ENCODE measurements around the gene ZNF804A. TPM values are rescaled to one million over a fixed set of nuclear protein-coding genes. Genes with fewer than 3 reads are reported as not detected.

ZNF804A gene
- total RNA-seq, 1 donor from 2014 or later, result 0.32 TPM

GRCh38 chr2:184558713-184559464 lies 39.4 kb upstream of the ZNF804A start:
- no peaks in the 10 kb centered on the region for H3K9me3 ChIP-seq (ENCODE audit: insufficient read depth, low read depth, low read length)
- no peaks in the 10 kb centered on the region for H4K20me1 ChIP-seq (ENCODE audit: insufficient read depth, low read length)
- Mint-ChIP-seq H3K4me1 (ENCODE audit: low read depth, unreplicated experiment) (no peaks in the 10 kb centered on the region), H3K4me3 (ENCODE audit: unreplicated experiment) (no peak overlapping the region), H3K27ac (ENCODE audit: unreplicated experiment) (no peak overlapping the region), H3K36me3 (ENCODE audit: low read depth, unreplicated experiment) (no peaks in the 10 kb centered on the region), H3K27me3 (ENCODE audit: low read depth, unreplicated experiment) (no peaks in the 10 kb centered on the region), H3K9me3 (ENCODE audit: unreplicated experiment) (no peaks in the 10 kb centered on the region)
- DNase-seq (ENCODE audit: low read depth), result peak; percentile 60
- H3K4me1 ChIP-seq (ENCODE audit: insufficient read depth, low read length), result no peaks in the 10 kb centered on the region
- FAIRE-seq, result no peak
- TF ChIP-seq EZH2 (IDR thresholded peaks at IDR 0.05; ENCODE audit: insufficient read depth, low read length), result no peak
- TF ChIP-seq, protein P1, sequence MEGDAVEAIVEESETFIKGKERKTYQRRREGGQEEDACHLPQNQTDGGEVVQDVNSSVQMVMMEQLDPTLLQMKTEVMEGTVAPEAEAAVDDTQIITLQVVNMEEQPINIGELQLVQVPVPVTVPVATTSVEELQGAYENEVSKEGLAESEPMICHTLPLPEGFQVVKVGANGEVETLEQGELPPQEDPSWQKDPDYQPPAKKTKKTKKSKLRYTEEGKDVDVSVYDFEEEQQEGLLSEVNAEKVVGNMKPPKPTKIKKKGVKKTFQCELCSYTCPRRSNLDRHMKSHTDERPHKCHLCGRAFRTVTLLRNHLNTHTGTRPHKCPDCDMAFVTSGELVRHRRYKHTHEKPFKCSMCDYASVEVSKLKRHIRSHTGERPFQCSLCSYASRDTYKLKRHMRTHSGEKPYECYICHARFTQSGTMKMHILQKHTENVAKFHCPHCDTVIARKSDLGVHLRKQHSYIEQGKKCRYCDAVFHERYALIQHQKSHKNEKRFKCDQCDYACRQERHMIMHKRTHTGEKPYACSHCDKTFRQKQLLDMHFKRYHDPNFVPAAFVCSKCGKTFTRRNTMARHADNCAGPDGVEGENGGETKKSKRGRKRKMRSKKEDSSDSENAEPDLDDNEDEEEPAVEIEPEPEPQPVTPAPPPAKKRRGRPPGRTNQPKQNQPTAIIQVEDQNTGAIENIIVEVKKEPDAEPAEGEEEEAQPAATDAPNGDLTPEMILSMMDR (IDR thresholded peaks at IDR 0.05; ENCODE audit: insufficient read depth, low read depth, low read length), result no peak
- H3K27ac ChIP-seq (ENCODE audit: low read depth, low read length), result no peak overlapping the region
- no peaks in the 10 kb centered on the region for H3K36me3 ChIP-seq (ENCODE audit: insufficient read depth, low read length)
- no peaks in the 10 kb centered on the region for H3K79me2 ChIP-seq (ENCODE audit: insufficient read depth, low read length)
- H3K9ac ChIP-seq (ENCODE audit: low read length), result no peak overlapping the region
- no peak overlapping the region for H3K4me2 ChIP-seq (ENCODE audit: low read length)
- no peaks in the 10 kb centered on the region for H3K27me3 ChIP-seq (ENCODE audit: insufficient read depth, low read length)
- H2AFZ ChIP-seq (ENCODE audit: low read depth, low read length), result no peak overlapping the region
- no peak overlapping the region for H3K4me3 ChIP-seq (ENCODE audit: insufficient read depth, low read depth, low read length)

DNA sequence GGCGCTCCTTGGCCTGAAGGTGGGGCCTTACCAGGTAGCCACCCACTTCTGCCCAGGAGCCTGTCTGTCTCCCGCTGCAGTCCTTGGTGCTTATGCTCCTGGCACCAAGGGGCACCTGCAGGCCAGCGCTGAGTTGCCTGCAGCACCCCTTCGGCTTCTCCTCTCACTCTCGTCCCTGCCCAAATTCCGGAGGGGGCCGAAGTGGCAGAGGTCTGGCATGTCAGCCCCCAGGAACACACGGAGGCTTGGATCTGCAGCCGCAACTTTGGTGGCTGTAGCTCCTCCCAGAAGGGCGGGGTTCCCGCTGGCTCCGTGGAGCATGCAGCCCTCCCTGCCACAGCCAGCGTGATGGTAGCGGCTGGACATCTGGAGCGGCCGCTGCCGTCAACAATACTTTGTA lies 37.7 kb upstream of the ZNF804A start:
- no peak for FAIRE-seq
- H3K27ac ChIP-seq (ENCODE audit: low read depth, low read length), result no peak overlapping the region
- no peaks in the 10 kb centered on the region for H3K36me3 ChIP-seq (ENCODE audit: insufficient read depth, low read length)

More for the DNA sequence above, 37.7 kb upstream of the ZNF804A start:
- no peaks in the 10 kb centered on the region for H4K20me1 ChIP-seq (ENCODE audit: insufficient read depth, low read length)
- no peaks in the 10 kb centered on the region for H3K27me3 ChIP-seq (ENCODE audit: insufficient read depth, low read length)
- H3K27ac Mint-ChIP-seq (ENCODE audit: unreplicated experiment), result no peak overlapping the region
- H3K27me3 Mint-ChIP-seq (ENCODE audit: low read depth, unreplicated experiment), result no peaks in the 10 kb centered on the region
- no peak overlapping the region for H3K4me2 ChIP-seq (ENCODE audit: low read length)
- H2AFZ ChIP-seq (ENCODE audit: low read depth, low read length), result no peak overlapping the region
- TF ChIP-seq, protein P1 (IDR thresholded peaks at IDR 0.05; ENCODE audit: insufficient read depth, low read depth, low read length), result no peak
- TF ChIP-seq EZH2 (IDR thresholded peaks at IDR 0.05; ENCODE audit: insufficient read depth, low read length), result no peak
- no peaks in the 10 kb centered on the region for H3K36me3 Mint-ChIP-seq (ENCODE audit: low read depth, unreplicated experiment)
- H3K4me3 Mint-ChIP-seq (ENCODE audit: unreplicated experiment), result no peak overlapping the region
- no peaks in the 10 kb centered on the region for H3K4me1 Mint-ChIP-seq (ENCODE audit: low read depth, unreplicated experiment)
- H3K9me3 Mint-ChIP-seq (ENCODE audit: unreplicated experiment), result no peaks in the 10 kb centered on the region
- no peak overlapping the region for H3K9ac ChIP-seq (ENCODE audit: low read length)
- no peaks in the 10 kb centered on the region for H3K9me3 ChIP-seq (ENCODE audit: insufficient read depth, low read depth, low read length)
- H3K79me2 ChIP-seq (ENCODE audit: insufficient read depth, low read length), result no peaks in the 10 kb centered on the region
- no peak for DNase-seq (ENCODE audit: low read depth)
- H3K4me1 ChIP-seq (ENCODE audit: insufficient read depth, low read length), result no peaks in the 10 kb centered on the region
- H3K4me3 ChIP-seq (ENCODE audit: insufficient read depth, low read depth, low read length), result no peak overlapping the region

Measured in astrocyte (in vitro differentiated cells and primary cell).